GM18505 (cell line): ENCODE results near the gene MCHR1.
"Not testable (repeated sequence)": the region's sequence is repeated elsewhere in the genome, so short reads cannot be mapped to it uniquely, and the experiment has no call there.

Experiments used
- ATAC-seq: cut with Tn5 transposase; IDR thresholded peaks from one replicate; pipeline ENCODE4 v1.9.1; 2021; ENCODE audit not compliant: unreplicated experiment
- POLR2A ChIP-seq: IDR thresholded peaks from 4 replicates; pipeline ENCODE4 v1.6.1; 2011; ENCODE audit warnings: borderline replicate concordance; ENCODE audit not compliant: insufficient read depth, insufficient read length; ENCODE audit errors: extremely low read depth

MCHR1 gene

GRCh38 chr22:40714499-40715337, 35.4 kb downstream of the MCHR1 start:
- ATAC-seq, result no peak

GRCh38 chr22:40716116-40716515, 36.8 kb downstream of the MCHR1 start:
- no peak for TF ChIP-seq POLR2A
- ATAC-seq, result no peak

More at GRCh38 chr22:40714499-40715337, 35.4 kb downstream of the MCHR1 start:
- no peak for TF ChIP-seq POLR2A

DNA sequence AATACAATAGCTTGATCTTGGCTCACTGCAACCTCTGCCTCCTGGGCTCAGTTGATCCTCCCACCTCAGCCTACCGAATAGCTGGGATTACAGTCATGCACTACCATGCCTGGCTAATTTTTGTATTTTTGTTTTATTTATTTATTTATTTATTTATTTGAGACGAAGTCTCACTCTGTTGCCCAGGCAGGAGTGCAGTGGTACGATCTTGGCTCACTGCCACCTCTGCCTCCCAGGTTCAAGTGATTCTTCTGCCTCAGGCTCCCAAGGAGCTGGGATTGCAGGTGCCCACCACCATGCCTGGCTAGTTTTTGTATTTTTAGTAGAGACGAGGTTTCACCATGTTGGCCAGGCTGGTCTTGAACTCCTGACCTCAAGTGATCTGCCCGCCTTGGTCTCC, 38.4 kb downstream of the MCHR1 start:
- ATAC-seq, result not testable (repeated sequence)

GRCh38 chr22:40718250-40719204, 39.2 kb downstream of the MCHR1 start:
- TF ChIP-seq POLR2A, result no peak
- ATAC-seq, result no peak

DNA sequence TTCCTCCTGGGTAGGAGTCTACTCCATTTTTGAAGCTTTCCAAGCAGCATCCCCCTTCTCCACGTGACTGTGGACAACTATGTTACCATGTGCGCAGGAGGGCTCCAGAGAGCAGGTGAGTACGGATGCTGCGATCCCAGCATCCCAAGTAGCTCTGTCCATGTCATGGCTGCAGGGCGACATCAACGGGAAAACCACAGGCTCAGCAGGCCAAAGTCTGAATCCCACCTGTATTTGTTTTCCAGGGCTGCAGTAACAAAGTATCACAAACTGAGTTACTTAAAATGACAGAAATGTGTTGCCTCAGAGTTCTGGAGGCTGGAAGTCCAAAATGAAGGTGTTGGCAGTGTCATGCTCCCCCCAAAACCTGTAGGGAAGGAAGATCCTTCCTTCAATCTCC, 40.3 kb downstream of the MCHR1 start:
- ATAC-seq, result no peak
- TF ChIP-seq POLR2A, result no peak

GRCh38 chr22:40720156-40720537, 40.9 kb downstream of the MCHR1 start:
- not testable (repeated sequence) for ATAC-seq

- TF ChIP-seq POLR2A, result no peak
- no peak for ATAC-seq
Observed at GRCh38 chr22:40720538-40721256, 41.4 kb downstream of the MCHR1 start.

DNA sequence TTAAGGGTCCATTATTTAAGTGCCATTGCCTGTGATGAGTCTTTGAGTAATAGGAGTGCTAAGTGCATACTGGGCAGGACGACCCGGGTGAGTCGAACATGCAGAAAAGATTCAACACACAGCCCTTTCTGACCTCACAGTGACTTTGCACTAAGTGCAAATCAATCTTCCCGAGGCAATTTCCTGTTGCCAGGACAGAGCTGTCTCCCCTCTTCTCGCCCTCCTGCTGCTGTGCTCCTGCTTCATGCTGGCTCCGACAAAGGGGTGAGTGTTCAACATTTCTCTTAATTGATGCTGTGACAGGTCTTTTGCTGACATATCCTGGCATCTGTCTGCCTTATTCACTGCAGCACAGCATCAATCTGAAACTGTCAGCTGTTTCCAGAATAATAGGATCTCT, 42.0 kb downstream of the MCHR1 start:
- no peak for ATAC-seq
- TF ChIP-seq POLR2A, result no peak

DNA sequence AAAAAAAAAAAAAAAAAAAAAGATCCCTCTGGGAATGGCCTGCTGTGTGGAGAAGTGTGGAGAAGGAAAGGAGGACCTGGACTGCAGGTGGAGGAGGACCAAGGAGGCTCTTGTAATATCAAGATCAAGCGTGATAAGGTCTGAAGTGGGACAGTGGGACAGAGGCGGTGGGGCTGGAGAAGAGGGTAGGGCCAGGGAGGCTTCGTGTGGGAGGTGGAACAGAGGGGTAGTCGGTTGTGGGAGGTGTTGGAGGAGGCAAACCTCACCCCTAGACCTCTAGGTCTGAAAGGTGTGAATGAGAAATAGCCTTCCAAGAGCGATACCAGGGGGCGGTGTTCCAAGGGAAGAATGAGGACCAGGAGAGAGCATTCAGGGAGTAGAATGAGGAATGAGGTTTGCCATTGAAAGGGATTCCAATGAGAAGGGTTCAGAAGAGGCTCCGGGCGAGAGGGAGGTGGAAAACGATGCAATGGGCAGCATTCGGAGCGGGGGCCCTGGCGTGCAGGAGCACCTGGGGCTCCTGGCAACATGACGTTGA, 44.2 kb downstream of the MCHR1 start:
- no peak for TF ChIP-seq POLR2A
- no peak for ATAC-seq

- no peak for ATAC-seq
- no peak for TF ChIP-seq POLR2A
Observed at GRCh38 chr22:40726514-40726913, 47.2 kb downstream of the MCHR1 start.

DNA sequence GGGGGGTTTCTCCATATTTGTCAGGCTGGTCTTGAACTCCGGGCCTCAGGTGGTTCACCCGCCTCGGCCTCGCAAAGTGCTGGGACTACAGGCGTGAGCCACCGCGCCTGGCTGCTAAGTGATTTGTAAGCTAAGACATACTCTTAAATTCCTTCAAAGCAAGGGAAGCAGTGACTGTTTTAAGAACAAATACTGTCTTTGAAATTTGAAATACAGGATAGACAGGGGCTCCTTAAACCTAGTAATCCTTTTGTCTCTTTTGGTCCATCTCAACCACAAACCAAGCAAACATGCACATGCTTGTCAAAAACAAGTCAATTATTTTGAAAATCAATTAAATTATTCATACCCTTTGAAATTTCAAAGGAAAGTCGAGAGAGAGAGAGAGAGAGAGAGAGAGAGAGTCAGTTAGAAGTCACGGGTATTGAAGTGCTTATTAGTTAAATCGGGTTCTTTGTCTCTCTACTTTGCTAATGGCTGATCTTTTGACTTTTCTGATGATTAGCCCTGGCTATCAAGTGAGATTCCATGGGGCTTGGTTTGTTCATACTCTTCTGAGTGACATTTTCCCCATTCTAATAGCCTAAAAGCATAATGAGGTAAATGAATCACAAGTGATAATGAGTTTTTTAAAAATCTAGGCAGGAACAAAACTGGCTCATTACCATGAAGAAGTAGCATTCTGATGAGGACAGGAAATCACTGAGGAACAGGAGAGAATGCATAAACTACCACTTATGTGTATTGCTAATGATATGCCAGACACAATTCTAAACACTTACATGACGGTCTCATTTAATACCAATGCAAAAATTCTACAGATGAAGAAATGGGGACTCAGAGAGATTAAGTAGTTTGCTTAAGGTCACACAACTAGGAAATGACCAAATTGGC, 48.0 kb downstream of the MCHR1 start:
- no peak for TF ChIP-seq POLR2A
- no peak for ATAC-seq

- no peak for TF ChIP-seq POLR2A
- ATAC-seq, result no peak
Observed at GRCh38 chr22:40727964-40728615, 48.8 kb downstream of the MCHR1 start.
